Activated CD4-positive, alpha-beta T cell treated with anti-CD3 and anti-CD28 coated beads, Interleukin-2, amount 10 ng/mL, durations not matched to agents 7 days and 5 days (primary cell): ENCODE measurements around the gene F2RL1. TPM values are rescaled to one million over a fixed set of nuclear protein-coding genes. Genes with fewer than 3 reads are reported as not detected.
"Not testable (repeated sequence)": the region's sequence is repeated elsewhere in the genome, so short reads cannot be mapped to it uniquely, and the experiment has no call there.

Experiments
- CTCF ChIA-PET: fragments of 350-600 bp; sonication (Branson Sonifier 250); formaldehyde crosslinking; loops from one replicate; lab custom pipeline; 2021; ENCODE audit warnings: antibody characterized with exemption; lab: Charles Lee
- POLR2A ChIA-PET: fragments of 350-600 bp; sonication (Branson Sonifier 250); formaldehyde crosslinking; loops from one replicate; lab custom pipeline; 2021; ENCODE audit warnings: antibody characterized with exemption; lab: Charles Lee
- DNase-seq: peaks from one replicate; pipeline ENCODE4 v3.0.0-alpha.2; 2020
- H3K27ac Mint-ChIP-seq: one replicate; pipeline ENCODE4 v1.8.0; 2021; ENCODE audit warnings: mild to moderate bottlenecking, moderate library complexity, mixed read lengths
- H3K27me3 Mint-ChIP-seq: one replicate; pipeline ENCODE4 v1.8.0; 2021; ENCODE audit warnings: mixed read lengths
- H3K36me3 Mint-ChIP-seq: one replicate; pipeline ENCODE4 v1.8.0; 2021; ENCODE audit warnings: low read depth, mixed read lengths
- H3K4me1 Mint-ChIP-seq: one replicate; pipeline ENCODE4 v1.8.0; 2021; ENCODE audit warnings: mixed read lengths
- H3K4me3 Mint-ChIP-seq: one replicate; pipeline ENCODE4 v1.8.0; 2021; ENCODE audit warnings: mild to moderate bottlenecking, moderate library complexity, mixed read lengths
- H3K9me3 Mint-ChIP-seq: one replicate; pipeline ENCODE4 v1.8.0; 2021; ENCODE audit warnings: mixed read lengths
- total RNA-seq, 2 experiments: library from RNA; stranded (reverse); gene quantifications; one replicate each; pipeline ENCODE4 v1.2.3, GENCODE V29; 2021

The F2RL1 gene
- total RNA-seq, 2 experiments from 2014 or later, result 0.27 to 0.89 TPM

DNA sequence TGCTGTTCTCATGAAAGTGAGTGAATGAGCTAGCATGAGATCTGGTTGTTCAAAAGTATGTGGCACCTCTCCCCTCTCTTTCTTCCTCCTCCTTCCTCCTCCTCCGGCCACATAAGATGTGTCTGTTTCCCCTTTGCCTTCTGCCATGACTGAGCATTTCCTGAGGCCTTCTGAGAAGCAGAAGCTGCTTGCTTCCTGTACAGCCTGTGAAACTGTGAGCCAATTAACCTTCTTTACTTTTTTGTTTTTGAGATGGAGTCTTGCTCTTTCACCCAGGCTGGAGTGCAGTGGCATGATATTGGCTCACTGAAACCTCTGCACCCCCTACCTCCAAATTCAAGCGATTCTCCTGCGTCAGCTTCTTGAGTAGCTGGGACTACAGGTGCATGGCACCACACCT lies 37.1 kb downstream of the F2RL1 start:
- peak overlapping the region; percentile 90 for H3K27ac Mint-ChIP-seq
- POLR2A ChIA-PET, result no interaction called here
- peak overlapping the region; percentile 37 for H3K4me3 Mint-ChIP-seq
- H3K27me3 Mint-ChIP-seq, result no peaks in the 10 kb centered on the region
- CTCF ChIA-PET, result interaction anchor here (1.0 to 1.4 kb wide), 2 partner anchors 10 to 525 kb away, joined by 3 read pairs; no protein-coding TSS in a partner anchor
- peaks cover 53% of the 10 kb centered on the region for H3K4me1 Mint-ChIP-seq
- peak; percentile 70 for DNase-seq
- peaks cover 33% of the 10 kb centered on the region for H3K36me3 Mint-ChIP-seq
- peaks cover 30% of the 10 kb centered on the region for H3K9me3 Mint-ChIP-seq

DNA sequence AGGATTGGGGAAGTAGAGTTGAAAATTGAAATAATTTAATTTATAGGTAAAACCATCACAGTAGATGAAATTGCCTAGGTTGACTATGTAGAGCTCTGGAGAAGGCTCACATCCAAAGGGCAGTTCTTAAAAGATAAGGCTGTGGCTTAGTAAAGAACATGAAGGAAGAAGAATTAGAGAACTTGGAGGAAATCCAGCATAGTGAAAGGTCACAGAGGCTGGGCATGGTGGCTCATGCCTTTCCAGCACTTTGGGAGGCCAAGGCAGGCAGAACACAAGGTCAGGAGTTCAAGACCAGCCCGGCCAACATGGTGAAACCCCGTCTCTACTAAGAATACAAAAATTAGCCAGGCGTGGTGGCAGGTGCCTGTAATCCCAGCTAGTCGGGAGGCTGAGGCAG lies 38.0 kb downstream of the F2RL1 start:
- DNase-seq, H3K27me3 Mint-ChIP-seq, POLR2A ChIA-PET, CTCF ChIA-PET, H3K4me3 Mint-ChIP-seq: not testable (repeated sequence)
- peaks cover 33% of the 10 kb centered on the region for H3K36me3 Mint-ChIP-seq
- H3K27ac Mint-ChIP-seq, result peak overlapping the region; percentile 90
- H3K4me1 Mint-ChIP-seq, result peaks cover 44% of the 10 kb centered on the region
- H3K9me3 Mint-ChIP-seq, result peaks cover 30% of the 10 kb centered on the region

DNA sequence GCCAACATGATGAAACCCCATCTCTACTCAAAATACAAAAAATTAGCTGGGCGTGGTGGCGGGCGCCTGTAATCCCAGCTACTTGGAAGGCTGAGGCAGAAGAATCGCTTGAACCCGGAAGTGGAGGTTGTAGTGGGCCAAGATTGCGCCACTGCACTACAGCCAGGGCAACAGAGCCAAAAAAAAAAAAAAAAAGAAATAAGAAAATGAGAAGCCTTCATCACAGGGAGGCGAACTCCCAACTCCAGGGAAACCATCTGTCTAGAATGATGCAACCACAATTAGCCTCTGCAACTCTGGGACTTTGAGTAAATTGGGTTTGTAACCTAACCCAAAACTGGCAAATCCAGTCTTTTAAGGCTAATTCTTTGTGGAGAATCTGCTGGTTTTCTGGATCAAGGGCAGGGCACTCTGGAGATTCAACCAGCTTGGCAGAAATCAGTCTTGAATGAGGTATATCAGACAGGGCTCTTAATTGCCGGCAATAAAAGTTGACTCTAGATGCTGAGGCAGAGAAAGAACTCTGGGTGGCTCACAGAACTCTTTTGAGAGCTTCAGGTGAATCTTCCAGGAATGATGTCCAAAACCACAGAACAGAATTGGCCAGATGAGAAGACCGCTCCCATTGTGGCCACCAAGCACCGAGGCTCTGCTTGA lies 40.9 kb downstream of the F2RL1 start:
- Mint-ChIP-seq H3K36me3 (peaks cover 21% of the 10 kb centered on the region), H3K9me3 (peaks cover 17% of the 10 kb centered on the region), H3K4me1 (peaks cover 24% of the 10 kb centered on the region), H3K4me3 (no peak overlapping the region), H3K27me3 (no peaks in the 10 kb centered on the region), H3K27ac (no peak overlapping the region)
- CTCF ChIA-PET, result interaction anchor here (0.6 to 3.2 kb wide), 3 partner anchors 9 to 1311 kb away, joined by 3 to 14 read pairs (median 3); no protein-coding TSS in a partner anchor
- POLR2A ChIA-PET, result no interaction called here
- no peak for DNase-seq

DNA sequence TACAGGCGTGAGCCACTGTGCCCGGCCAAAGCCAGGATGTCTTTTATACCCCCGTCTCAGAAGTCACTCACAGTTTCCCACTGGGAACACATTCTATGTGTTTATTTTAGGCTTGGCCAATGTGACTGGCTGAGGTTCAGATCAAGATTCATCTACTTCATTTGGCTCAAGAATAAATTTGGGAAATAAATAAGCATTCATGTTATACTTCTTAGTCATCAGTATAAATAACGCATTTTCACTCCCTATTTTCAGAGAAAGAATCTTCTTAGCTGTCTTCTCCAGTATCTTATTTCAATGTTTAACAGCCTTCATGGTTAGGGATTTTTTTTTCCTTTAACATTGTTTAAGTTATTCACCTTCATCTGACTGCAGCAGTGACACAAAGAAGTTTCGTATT lies 42.8 kb downstream of the F2RL1 start:
- Mint-ChIP-seq H3K9me3 (peaks cover 3% of the 10 kb centered on the region), H3K4me3 (no peak overlapping the region), H3K27ac (no peak overlapping the region), H3K36me3 (peaks cover 3% of the 10 kb centered on the region), H3K4me1 (peaks cover 5% of the 10 kb centered on the region), H3K27me3 (no peaks in the 10 kb centered on the region)
- DNase-seq, result no peak
- ChIA-PET CTCF (interaction anchor here (0.7 to 1.1 kb wide), 2 partner anchors 9 to 1000 kb away, joined by 3 read pairs; no protein-coding TSS in a partner anchor), POLR2A (no interaction called here)

DNA sequence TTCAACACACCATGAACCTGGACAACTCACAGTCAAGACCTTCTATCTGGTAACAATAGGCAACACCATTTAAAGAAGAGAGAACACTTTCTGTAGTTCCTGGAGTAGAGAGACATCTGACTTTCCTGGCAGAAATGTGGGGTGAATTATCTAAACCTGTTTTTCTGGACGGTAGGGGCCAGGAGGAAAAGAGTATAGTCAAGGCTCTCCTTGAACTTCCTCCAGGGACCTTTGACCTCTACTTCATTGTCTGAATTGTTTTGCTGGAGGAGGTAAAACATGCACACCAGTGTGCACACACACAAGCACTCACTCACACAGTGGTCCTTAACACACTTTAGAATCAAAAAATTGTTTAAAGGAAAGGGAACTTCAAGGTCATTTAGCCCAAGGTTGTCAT lies 44.2 kb downstream of the F2RL1 start:
- H3K27ac Mint-ChIP-seq, result no peak overlapping the region
- ChIA-PET POLR2A (no interaction called here), CTCF (no interaction called here)
- no peaks in the 10 kb centered on the region for H3K36me3 Mint-ChIP-seq
- H3K4me1 Mint-ChIP-seq, result peaks cover 3% of the 10 kb centered on the region
- no peaks in the 10 kb centered on the region for H3K9me3 Mint-ChIP-seq
- H3K4me3 Mint-ChIP-seq, result no peak overlapping the region
- no peak for DNase-seq
- no peaks in the 10 kb centered on the region for H3K27me3 Mint-ChIP-seq

DNA sequence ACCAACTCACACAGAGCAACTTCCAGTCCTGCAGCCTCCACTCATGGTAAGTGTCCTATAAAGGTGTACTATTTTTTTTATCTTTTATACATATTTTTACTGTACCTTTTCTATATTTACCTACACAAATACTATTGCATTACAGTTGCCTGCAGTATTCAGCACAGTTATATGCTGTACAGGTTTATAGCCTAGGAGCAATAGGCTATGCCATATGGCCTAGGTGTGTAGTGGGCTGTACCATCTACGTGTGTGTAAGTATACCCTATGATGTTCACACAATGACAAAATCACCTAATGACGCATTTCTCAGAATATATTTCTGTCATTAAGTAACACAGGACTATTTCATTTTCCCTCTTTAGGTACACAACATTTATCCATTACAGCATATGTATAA lies 47.7 kb downstream of the F2RL1 start:
- DNase-seq, result no peak
- Mint-ChIP-seq H3K4me3 (no peak overlapping the region), H3K9me3 (no peaks in the 10 kb centered on the region), H3K27me3 (no peaks in the 10 kb centered on the region), H3K4me1 (peaks cover 4% of the 10 kb centered on the region), H3K36me3 (no peaks in the 10 kb centered on the region), H3K27ac (no peak overlapping the region)
- POLR2A ChIA-PET, result no interaction called here
- CTCF ChIA-PET, result interaction anchor here (3.9 kb wide), 1 partner anchor 8 kb away, joined by 14 read pairs; no protein-coding TSS in a partner anchor

DNA sequence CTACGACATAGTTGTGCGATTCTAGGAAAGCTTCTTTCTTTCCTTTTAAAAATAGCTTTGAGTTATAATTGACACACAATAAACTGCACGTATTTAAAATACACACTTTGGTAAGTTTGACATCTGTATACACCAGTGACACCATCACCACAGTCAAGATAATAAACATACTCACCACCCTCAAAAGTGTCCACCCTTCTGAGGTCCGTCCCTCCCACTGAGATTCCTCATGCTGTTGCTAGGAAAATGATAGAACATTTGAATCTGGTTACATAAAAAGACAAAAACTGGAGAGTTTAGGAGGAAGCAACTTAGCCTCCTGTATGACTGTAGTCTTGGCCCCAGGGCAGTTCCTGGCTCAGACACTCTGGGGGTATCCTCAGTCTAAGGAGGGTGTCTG lies 48.2 kb downstream of the F2RL1 start:
- Mint-ChIP-seq H3K4me3 (no peak overlapping the region), H3K9me3 (no peaks in the 10 kb centered on the region), H3K4me1 (peaks cover 4% of the 10 kb centered on the region), H3K36me3 (no peaks in the 10 kb centered on the region), H3K27me3 (no peaks in the 10 kb centered on the region), H3K27ac (no peak overlapping the region)
- ChIA-PET CTCF (interaction anchor here (0.6 to 3.9 kb wide), 3 partner anchors 8 to 209 kb away, joined by 3 to 14 read pairs (median 5); no protein-coding TSS in a partner anchor), POLR2A (no interaction called here)
- DNase-seq, result no peak

DNA sequence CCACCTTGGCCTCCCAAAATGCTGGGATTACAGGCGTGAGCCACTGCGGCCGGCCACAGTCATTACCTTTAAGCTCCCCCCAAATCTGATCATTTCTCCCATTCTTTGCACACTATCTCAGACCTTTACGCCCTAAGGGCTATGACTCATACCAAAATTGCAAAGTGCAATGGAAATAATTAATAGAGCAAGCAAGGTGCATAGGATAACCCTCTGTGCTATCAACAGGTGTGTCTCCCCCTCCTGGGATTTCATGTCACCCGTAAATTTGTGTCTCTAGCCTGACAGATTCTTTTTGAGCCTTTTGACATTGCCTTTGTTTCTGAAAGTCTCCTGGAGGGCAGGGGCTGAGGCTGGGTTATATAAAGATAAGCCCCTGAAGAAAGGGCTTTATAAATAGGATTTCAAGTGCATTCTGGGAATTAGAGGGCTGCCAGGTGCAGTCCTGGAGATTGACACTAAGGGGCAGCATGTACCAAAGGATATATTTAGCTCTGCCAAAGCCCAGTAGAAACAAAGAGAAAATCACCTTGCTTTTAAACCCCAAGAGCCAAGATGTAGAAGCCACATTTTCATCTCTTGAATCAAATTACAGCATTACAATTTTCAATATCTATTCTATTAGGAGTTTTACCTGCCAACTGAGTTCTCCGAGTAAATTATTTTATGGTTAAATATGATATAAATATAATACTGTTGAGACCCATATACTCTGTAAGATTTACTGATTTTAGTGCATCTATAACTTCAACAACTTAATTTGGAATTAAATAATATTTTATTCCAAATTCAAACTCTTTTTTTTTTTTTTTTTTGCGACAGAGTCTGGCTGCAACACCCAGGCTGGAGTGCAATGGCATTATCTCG lies 49.2 kb downstream of the F2RL1 start:
- H3K27ac Mint-ChIP-seq, result no peak overlapping the region
- peaks cover 4% of the 10 kb centered on the region for H3K4me1 Mint-ChIP-seq
- ChIA-PET POLR2A (no interaction called here), CTCF (interaction anchor here (0.6 to 3.9 kb wide), 7 partner anchors 9 to 209 kb away, joined by 3 to 14 read pairs (median 4); no protein-coding TSS in a partner anchor)
- no peaks in the 10 kb centered on the region for H3K36me3 Mint-ChIP-seq
- no peak overlapping the region for H3K4me3 Mint-ChIP-seq
- no peaks in the 10 kb centered on the region for H3K27me3 Mint-ChIP-seq
- peak; percentile 73 for DNase-seq
- no peaks in the 10 kb centered on the region for H3K9me3 Mint-ChIP-seq

DNA sequence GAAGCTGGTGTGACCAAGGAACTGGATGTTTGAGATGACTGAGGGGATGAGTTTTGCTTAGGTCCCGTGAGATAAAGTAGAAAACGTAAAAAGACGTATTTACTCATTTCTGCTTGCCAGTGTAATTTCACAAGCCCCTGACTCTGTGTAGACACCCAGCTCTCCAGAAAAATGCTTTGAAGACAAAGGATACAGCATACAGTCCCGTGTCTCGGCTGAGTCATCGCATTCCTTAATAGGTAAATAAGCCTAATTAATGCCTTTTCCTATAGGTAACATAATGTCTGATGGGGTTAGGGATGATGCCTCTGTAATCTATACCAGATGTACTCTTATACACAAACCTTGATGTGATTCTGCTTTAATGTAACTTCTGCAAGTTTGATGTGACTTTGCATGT lies 51.2 kb downstream of the F2RL1 start:
- Mint-ChIP-seq H3K4me1 (peaks cover 7% of the 10 kb centered on the region), H3K27ac (no peak overlapping the region), H3K9me3 (no peaks in the 10 kb centered on the region), H3K36me3 (no peaks in the 10 kb centered on the region), H3K4me3 (no peak overlapping the region), H3K27me3 (no peaks in the 10 kb centered on the region)
- DNase-seq, result no peak
- ChIA-PET CTCF (interaction anchor here (0.8 to 3.9 kb wide), 2 partner anchors 8 to 11 kb away, joined by 3 to 14 read pairs; no protein-coding TSS in a partner anchor), POLR2A (interaction anchor here (0.6 kb wide), 1 partner anchor 34 kb away, joined by 4 read pairs; no protein-coding TSS in a partner anchor)

DNA sequence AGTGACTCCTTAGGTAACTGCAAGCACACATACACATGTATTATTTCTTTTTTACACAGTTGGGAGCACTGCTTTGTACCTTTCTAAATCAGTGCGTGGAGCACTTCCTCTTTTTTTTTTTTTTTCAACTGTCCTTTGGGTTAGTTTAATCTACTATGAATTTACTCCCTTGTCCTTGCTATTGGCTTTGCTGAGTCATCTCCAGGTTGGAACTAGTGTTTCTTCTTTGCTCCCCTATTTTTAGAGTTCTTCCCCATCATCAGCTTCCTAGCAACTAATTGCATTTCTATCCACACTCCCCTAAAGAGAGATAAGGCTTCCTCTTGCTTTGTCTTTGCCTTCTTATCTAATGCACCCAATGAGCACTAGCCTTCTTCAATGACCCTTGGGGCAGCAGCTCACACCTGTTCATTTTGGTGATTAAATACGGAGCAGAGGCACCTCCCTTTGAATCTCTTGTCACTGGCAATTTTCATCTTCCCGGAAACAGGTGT lies 55.3 kb downstream of the F2RL1 start:
- no peaks in the 10 kb centered on the region for H3K27me3 Mint-ChIP-seq
- no peak for DNase-seq
- ChIA-PET CTCF (interaction anchor here (0.6 kb wide), 2 partner anchors 210 to 521 kb away, joined by 3 to 5 read pairs; no protein-coding TSS in a partner anchor), POLR2A (interaction anchor here (0.5 kb wide), 1 partner anchor 74 kb away, joined by 5 read pairs; no protein-coding TSS in a partner anchor)
- H3K36me3 Mint-ChIP-seq, result no peaks in the 10 kb centered on the region
- no peak overlapping the region for H3K4me3 Mint-ChIP-seq
- no peaks in the 10 kb centered on the region for H3K9me3 Mint-ChIP-seq
- H3K4me1 Mint-ChIP-seq, result peaks cover 4% of the 10 kb centered on the region
- no peak overlapping the region for H3K27ac Mint-ChIP-seq
